UCSD-AML1 (cell line): ENCODE data around the gene APLF.
A peak's percentile ranks its signal among the peaks of the same experiment; 100 is the strongest.
"Not testable (repeated sequence)": the region's sequence is repeated elsewhere in the genome, so short reads cannot be mapped to it uniquely, and the experiment has no call there.

Source experiments
- DNase-seq: peaks from one replicate; lab custom pipeline; 2025; ENCODE audit not compliant: unreplicated experiment; lab: John Stamatoyannopoulos, UW

APLF gene

GRCh38 chr2:68438455-68439303 lies 28.7 kb upstream of the APLF start:
- DNase-seq, result peak; percentile 30

DNA sequence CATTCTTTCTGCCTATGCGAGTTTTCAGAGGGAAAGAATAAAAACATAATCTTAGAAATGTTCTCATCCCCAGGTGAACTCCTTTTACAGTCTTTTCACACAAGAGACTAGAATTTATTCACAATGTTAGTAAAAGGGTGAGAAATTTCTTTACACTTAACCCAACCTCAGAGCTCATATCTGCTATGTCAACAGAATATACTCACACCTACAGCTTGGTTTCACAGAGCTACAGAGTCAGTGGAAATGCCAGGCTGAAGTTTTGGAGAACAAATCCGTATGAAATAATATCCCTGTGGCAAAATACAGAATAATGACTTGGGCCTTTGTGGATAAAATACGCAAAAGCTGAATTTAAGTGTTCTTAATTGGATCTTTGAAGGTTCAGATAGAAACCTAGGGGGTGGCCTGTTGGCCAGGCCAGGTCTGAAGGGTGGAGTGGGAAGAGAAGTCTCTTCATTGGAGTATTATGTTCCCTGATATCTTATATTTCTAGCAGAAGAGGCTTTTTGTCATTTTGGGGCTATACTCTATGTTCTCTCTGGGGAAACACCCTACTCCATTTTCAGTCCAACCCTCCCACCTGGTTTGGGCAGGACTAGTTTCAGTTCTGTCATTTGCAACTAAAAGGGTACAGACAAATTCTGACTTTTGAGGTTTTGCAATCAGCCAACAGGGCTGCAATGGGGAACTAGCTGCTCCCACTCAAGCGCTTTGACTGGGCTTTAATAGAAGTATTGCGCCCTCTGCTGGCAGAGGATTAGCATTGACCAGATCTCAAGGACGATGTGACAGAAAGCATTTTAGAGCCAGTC lies 26.0 kb upstream of the APLF start:
- peak; percentile 69 for DNase-seq

GRCh38 chr2:68441994-68442322 lies 25.4 kb upstream of the APLF start:
- no peak for DNase-seq

DNA sequence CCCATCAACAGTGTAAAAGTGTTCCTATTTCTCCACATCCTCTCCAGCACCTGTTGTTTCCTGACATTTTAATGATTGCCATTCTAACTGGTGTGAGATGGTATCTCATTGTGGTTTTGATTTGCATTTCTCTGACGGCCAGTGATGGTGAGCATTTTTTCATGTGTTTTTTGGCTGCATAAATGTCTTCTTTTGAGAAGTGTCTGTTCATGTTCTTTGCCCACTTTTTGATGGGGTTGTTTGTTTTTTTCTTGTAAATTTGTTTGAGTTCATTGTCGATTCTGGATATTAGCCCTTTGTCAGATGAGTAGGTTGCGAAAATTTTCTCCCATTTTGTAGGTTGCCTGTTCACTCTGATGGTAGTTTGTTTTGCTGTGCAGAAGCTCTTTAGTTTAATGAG lies 21.0 kb upstream of the APLF start:
- DNase-seq, result not testable (repeated sequence)

DNA sequence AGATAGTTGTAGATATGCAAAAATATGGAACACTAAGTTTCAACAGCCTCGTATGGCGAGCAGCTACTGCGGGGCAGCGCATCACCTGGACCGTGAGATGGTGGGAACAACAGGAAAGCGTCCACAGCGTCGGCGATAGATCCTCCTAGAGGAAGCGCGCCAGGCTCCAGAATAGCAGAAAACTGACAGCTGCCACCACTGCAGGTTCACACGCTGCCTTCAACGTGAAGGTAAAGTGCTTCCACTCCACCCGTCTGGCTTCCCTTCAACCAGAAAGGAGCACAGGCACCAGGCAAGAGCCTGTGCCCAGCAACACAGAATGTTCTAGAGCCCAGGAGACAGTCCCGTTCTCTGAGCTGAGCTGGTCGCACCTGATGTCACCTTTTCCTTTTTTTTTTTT lies 20.3 kb upstream of the APLF start:
- no peak for DNase-seq

DNA sequence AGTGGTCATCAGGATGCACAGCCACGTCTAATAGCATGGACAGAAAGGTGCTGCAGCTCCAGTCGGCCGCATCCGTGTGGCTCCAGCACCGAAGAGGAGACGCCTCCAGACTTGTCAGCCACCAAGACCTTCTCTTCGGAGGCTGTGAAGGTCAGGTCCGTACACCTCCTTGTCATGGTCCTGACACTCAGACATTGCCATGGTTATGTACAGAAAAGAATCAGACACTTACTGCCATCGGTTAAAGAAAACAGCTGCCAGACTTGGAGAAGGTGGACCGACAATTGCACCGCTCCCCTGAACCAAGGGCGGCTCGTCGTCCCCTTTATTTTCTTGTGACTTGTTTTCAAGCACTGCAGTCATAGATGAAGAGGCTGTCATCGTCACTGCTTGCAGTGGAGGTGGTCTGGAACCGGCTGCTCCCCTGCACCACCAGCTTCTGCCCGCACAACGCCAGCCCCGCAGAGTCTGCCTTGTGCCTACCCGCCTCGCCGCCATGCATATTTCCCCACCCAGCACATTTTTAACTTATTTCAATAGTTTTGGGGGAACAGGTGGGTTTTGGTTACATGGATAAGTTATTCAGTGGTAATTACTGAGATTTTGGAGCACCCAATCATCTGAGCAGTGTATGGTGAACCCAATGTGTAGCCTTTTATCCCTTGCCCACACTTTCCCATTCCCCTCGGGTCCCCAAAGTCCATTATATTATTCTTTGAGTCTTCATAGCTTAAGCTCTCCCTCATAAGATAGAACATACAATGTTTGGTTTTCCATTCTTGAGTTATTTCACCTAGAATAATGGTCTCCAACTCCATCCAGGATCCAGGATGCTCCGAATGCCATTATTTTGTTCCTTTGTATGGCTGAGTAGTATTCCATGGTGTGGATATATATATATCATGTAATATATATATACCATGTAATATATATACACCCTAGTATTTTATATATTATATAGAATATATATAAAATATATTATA lies 18.4 kb upstream of the APLF start:
- no peak for DNase-seq

DNA sequence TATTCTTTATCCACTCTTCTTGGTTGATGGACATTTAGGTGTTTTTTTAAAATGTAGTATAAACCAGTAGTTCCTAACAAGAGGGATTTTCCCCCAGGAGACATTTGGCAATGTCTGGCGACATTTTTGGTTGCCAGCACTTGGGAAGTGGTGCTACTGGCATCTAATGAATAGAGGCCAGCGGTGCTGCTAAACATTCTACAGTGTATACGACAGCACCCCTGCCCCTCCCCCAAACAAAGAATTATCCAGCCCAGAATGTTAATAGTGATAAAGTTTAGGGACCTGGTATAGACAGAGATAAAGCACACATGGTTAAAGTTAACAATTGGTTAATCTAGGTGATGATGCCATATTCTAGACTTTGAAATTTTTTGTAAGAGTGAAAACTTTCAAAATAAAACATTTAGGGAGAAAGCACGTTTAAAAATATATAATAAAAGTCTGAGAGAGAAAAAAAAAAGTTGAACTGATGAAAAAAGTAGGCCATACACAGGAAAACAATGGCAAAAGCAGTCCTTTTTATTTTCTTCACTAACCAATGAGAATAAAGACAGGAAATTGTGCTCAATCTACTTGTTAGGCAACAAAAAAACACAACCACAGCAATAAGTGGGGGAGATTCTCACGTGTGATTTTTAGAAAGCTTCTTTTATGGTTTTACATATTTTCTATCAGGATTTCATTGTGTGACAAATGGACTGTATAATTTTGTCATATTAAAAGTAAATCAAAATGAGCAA lies 15.1 kb upstream of the APLF start:
- DNase-seq, result no peak

DNA sequence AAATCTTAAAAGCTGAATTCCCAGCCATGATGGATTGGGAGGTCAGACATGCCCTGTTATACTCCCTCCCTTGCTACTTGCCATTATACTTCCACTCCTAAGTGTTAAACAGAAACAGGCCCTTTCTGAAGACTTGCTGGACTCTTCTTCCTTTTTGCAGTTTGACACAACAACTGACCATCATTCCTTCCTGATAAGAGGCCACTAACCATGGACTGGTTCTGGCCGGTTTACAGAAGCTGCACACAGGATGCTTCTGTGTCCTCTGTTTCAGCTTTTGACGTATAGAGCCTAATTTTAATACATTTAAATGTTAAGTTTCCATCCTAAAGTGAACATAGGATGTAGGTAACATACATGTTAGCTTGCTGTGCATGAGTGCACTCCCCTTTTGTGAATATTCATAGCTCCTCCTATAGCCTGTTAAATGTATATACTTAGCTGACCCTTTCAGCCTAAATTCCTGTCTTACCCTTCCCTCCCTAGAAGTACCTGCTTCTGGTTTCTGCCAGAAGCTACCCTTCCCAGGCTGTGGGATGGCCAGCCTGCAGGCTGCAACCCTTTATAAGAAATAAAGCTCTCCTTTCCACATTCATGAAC lies 13.5 kb upstream of the APLF start:
- no peak for DNase-seq

GRCh38 chr2:68454719-68455118 lies 12.7 kb upstream of the APLF start:
- no peak for DNase-seq

DNA sequence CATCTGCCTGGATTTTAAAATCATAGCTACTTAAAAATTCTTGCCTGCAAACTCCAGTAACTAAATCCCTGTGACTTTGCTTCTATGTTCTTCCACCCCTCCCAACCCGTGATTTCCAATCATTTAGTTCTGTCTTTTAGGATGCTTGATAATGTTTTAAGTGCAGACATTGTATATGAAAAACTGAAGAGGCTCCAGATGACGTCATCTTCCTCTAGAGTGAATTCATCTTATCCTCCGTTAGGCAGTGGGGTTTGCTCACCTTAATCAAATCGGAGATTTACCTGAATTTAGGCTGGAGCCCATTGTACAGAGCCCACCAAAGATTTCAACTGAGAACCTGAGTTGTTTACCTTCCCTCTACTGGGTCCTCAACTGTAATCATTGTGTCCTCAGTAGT lies 11.2 kb upstream of the APLF start:
- no peak for DNase-seq

DNA sequence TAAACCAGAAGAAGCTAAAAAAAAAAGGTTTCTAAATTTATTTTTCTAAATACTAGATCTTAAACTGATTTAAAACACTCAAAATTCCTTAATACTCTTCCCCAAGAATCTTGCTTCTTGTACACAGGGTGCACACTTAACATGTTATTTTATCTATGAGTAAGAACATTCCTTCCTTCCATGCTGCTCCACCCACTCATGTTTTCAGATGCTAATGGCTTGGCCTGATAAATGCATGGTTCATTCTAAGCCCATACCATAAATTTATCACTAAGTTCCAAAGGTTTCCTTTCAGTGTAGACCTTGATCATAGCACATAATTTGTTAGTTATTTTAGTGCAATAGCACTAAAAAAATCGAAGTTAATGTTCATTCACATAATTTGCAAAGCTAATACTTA lies 8.4 kb upstream of the APLF start:
- DNase-seq, result no peak

GRCh38 chr2:68463287-68463877 lies 4.0 kb upstream of the APLF start:
- DNase-seq, result no peak

- DNase-seq, result no peak
Measured at GRCh38 chr2:68464651-68465050, 2.7 kb upstream of the APLF start.

- DNase-seq, result no peak
Measured at GRCh38 chr2:68465081-68465916, 2.1 kb upstream of the APLF start.

GRCh38 chr2:68466361-68466777 lies 1.0 kb upstream of the APLF start:
- no peak for DNase-seq

- DNase-seq, result no peak
Measured at GRCh38 chr2:68466778-68467076, 658 bp upstream of the APLF start.

- DNase-seq, result no peak
Measured at GRCh38 chr2:68468801-68469200, 1.4 kb downstream of the APLF start.

DNA sequence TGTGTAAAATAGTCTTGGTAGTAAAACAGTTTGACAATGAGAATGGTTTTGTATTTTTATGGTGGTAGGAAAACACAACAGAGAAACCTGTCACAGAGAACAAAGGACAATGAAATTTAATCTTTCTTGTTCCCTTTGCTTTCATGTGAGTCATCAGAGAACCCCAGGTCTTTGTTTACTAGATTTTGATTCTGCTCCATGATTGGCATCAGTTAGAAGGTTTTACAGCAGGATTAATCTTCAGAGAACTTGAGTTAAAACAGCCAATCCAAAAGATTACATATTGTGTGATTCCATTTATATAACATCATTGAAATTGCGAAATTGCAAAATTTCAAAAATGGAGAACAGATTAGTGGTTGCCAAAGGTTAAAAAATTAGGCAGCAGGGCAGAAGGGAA lies 2.5 kb downstream of the APLF start:
- DNase-seq, result no peak

DNA sequence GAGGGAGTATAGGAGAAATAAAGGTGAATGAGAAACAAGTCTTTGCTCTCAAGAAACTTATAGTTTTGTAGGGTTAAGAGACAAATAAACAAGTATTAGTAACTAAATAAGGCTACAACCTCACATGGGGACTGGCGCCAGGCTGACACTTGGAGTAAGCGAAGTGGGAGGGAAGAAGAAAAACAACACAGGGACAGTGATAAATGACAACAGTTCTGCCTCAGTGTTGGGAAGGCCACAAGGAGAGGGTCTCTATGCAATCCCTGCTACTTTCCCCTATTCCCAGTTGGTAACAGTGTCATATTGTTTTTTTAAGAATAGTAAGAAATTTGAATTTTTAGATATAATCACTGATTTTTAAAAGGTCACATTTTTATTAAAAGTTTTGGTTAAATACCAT lies 4.0 kb downstream of the APLF start:
- no peak for DNase-seq
